Stimulated activated CD4-positive, alpha-beta T cell treated with anti-CD3 and anti-CD28 coated beads, Interleukin-1b, Interleukin-23, amount 100 ng/mL, for 24 hours (primary cell): ENCODE results near the gene DNAAF5.
"Not testable (repeated sequence)": the region's sequence is repeated elsewhere in the genome, so short reads cannot be mapped to it uniquely, and the experiment has no call there.

Experiments
- DNase-seq, 4 experiments: peaks; one replicate each; pipeline ENCODE4 v3.0.0-alpha.2; 2020; ENCODE audit warnings: low read depth in 4 of 4, low spot score in 1 of 4

The DNAAF5 gene

GRCh38 chr7:729140-730000, 2.9 kb downstream of the DNAAF5 start:
- no peak for DNase-seq

GRCh38 chr7:730501-731439, 4.3 kb downstream of the DNAAF5 start:
- no peak for DNase-seq

GRCh38 chr7:731440-732085, 5.1 kb downstream of the DNAAF5 start:
- no peak for DNase-seq

- no peak for DNase-seq
These were observed 5.6 kb downstream of the DNAAF5 start for GRCh38 chr7:732094-732541.

- DNase-seq, result no peak
These were observed 6.1 kb downstream of the DNAAF5 start for GRCh38 chr7:732556-732955.

- DNase-seq, result no peak
These were observed 7.7 kb downstream of the DNAAF5 start for GRCh38 chr7:734214-734613.

GRCh38 chr7:734808-735207, 8.3 kb downstream of the DNAAF5 start:
- no peak for DNase-seq

- DNase-seq, result no peak
These were observed 11.7 kb downstream of the DNAAF5 start for GRCh38 chr7:738241-738640.

GRCh38 chr7:738723-739454, 12.4 kb downstream of the DNAAF5 start:
- DNase-seq, result no peak

- DNase-seq, result no peak
These were observed 13.0 kb downstream of the DNAAF5 start for GRCh38 chr7:739455-739982.

GRCh38 chr7:739983-740942, 13.8 kb downstream of the DNAAF5 start:
- no peak for DNase-seq

GRCh38 chr7:741191-741671, 14.7 kb downstream of the DNAAF5 start:
- no peak for DNase-seq

GRCh38 chr7:741850-742249, 15.4 kb downstream of the DNAAF5 start:
- no peak for DNase-seq

GRCh38 chr7:742791-743190, 16.3 kb downstream of the DNAAF5 start:
- DNase-seq, result no peak

- DNase-seq, result not testable (repeated sequence)
These were observed 17.0 kb downstream of the DNAAF5 start for GRCh38 chr7:743341-744127.

GRCh38 chr7:744128-744520, 17.6 kb downstream of the DNAAF5 start:
- not testable (repeated sequence) for DNase-seq

GRCh38 chr7:744854-745430, 18.4 kb downstream of the DNAAF5 start:
- DNase-seq, result no peak
